Measurements from ENCODE around the gene CTPS1. TPM values are rescaled to one million over a fixed set of nuclear protein-coding genes. Genes with fewer than 3 reads are reported as not detected.
A peak's percentile ranks its signal among the peaks of the same experiment; 100 is the strongest.

CTPS1 gene
- total and polyA plus RNA-seq, 2 donors (not counting 1 experiment from before 2014, with no cell fraction given): 12.1 to 26.5 TPM

- Histone ChIP-seq H3K4me3 (replicated peaks in 1 of 4; ENCODE audit: control extremely low read depth in 1 of 4, insufficient read depth in 1 of 4, low read depth in 3 of 4, low read length in 4 of 4) (no peak overlapping the region), H3K27me3 (ENCODE audit: control insufficient read depth, insufficient read depth, low read length) (no peaks in the 10 kb centered on the region), H3K27ac (ENCODE audit: insufficient read depth, low read length) (no peak overlapping the region), H3K9ac (ENCODE audit: insufficient read depth, low read length) (no peak overlapping the region), H4K20me1 (ENCODE audit: control insufficient read depth, extremely low read depth, insufficient read depth, low read length) (no peaks in the 10 kb centered on the region), H3K9me3 (ENCODE audit: control insufficient read depth, insufficient read depth, low read depth, low read length) (no peaks in the 10 kb centered on the region), H3K79me2 (ENCODE audit: control insufficient read depth, insufficient read depth, low read length) (no peaks in the 10 kb centered on the region), H2AFZ (ENCODE audit: low read length) (peak overlapping the region; percentile 20), H3K4me2 (ENCODE audit: extremely low read depth, insufficient read depth, low read length) (no peak overlapping the region), H3K4me1 (ENCODE audit: control insufficient read depth, extremely low read depth, insufficient read depth, low read length) (peaks cover 4% of the 10 kb centered on the region), H3K36me3 (ENCODE audit: control insufficient read depth, insufficient read depth, low read length) (no peaks in the 10 kb centered on the region)
- DNase-seq (ENCODE audit: low read depth in 2 of 2): no peak
- TF ChIP-seq CTCF (conservative IDR thresholded peaks at IDR 0.05 in 1 of 2, IDR thresholded peaks at IDR 0.05 in 1 of 2; ENCODE audit: low read depth in 1 of 2, low read length in 2 of 2) (no peak), EZH2 (IDR thresholded peaks at IDR 0.05; ENCODE audit: low read length, missing control alignments) (no peak)
Measured at GRCh38 chr1:40965531-40965930, 14.0 kb upstream of the CTPS1 start.

- Histone ChIP-seq H3K27me3 (ENCODE audit: control insufficient read depth, insufficient read depth, low read length) (no peaks in the 10 kb centered on the region), H3K9me3 (ENCODE audit: control insufficient read depth, insufficient read depth, low read depth, low read length) (no peaks in the 10 kb centered on the region), H3K4me3 (replicated peaks in 1 of 4; ENCODE audit: control extremely low read depth in 1 of 4, insufficient read depth in 1 of 4, low read depth in 3 of 4, low read length in 4 of 4) (no peak overlapping the region), H3K27ac (ENCODE audit: insufficient read depth, low read length) (no peak overlapping the region), H2AFZ (ENCODE audit: low read length) (no peak overlapping the region), H3K9ac (ENCODE audit: insufficient read depth, low read length) (no peak overlapping the region), H3K4me2 (ENCODE audit: extremely low read depth, insufficient read depth, low read length) (no peak overlapping the region), H3K79me2 (ENCODE audit: control insufficient read depth, insufficient read depth, low read length) (no peaks in the 10 kb centered on the region), H3K4me1 (ENCODE audit: control insufficient read depth, extremely low read depth, insufficient read depth, low read length) (peaks cover 4% of the 10 kb centered on the region), H4K20me1 (ENCODE audit: control insufficient read depth, extremely low read depth, insufficient read depth, low read length) (no peaks in the 10 kb centered on the region), H3K36me3 (ENCODE audit: control insufficient read depth, insufficient read depth, low read length) (no peaks in the 10 kb centered on the region)
- DNase-seq (ENCODE audit: low read depth in 2 of 2): no peak
- no peak for TF ChIP-seq CTCF (conservative IDR thresholded peaks at IDR 0.05 in 1 of 2, IDR thresholded peaks at IDR 0.05 in 1 of 2; ENCODE audit: low read depth in 1 of 2, low read length in 2 of 2)
- TF ChIP-seq EZH2 (IDR thresholded peaks at IDR 0.05; ENCODE audit: low read length, missing control alignments): no peak
Measured at GRCh38 chr1:40966417-40966816, 13.1 kb upstream of the CTPS1 start.

GRCh38 chr1:40969445-40969844 lies 10.1 kb upstream of the CTPS1 start:
- H3K4me3 ChIP-seq (replicated peaks in 1 of 4; ENCODE audit: control extremely low read depth in 1 of 4, insufficient read depth in 1 of 4, low read depth in 3 of 4, low read length in 4 of 4): no peak overlapping the region
- no peaks in the 10 kb centered on the region for H3K79me2 ChIP-seq (ENCODE audit: control insufficient read depth, insufficient read depth, low read length)
- no peaks in the 10 kb centered on the region for H3K36me3 ChIP-seq (ENCODE audit: control insufficient read depth, insufficient read depth, low read length)
- no peak overlapping the region for H3K27ac ChIP-seq (ENCODE audit: insufficient read depth, low read length)
- TF ChIP-seq EZH2 (IDR thresholded peaks at IDR 0.05; ENCODE audit: low read length, missing control alignments): no peak
- no peak for TF ChIP-seq CTCF (conservative IDR thresholded peaks at IDR 0.05 in 1 of 2, IDR thresholded peaks at IDR 0.05 in 1 of 2; ENCODE audit: low read depth in 1 of 2, low read length in 2 of 2)
- no peak for DNase-seq (ENCODE audit: low read depth in 2 of 2)
- H4K20me1 ChIP-seq (ENCODE audit: control insufficient read depth, extremely low read depth, insufficient read depth, low read length): no peaks in the 10 kb centered on the region
- no peaks in the 10 kb centered on the region for H3K9me3 ChIP-seq (ENCODE audit: control insufficient read depth, insufficient read depth, low read depth, low read length)
- H3K27me3 ChIP-seq (ENCODE audit: control insufficient read depth, insufficient read depth, low read length): no peaks in the 10 kb centered on the region
- H3K9ac ChIP-seq (ENCODE audit: insufficient read depth, low read length): no peak overlapping the region
- no peak overlapping the region for H2AFZ ChIP-seq (ENCODE audit: low read length)
- peaks cover 4% of the 10 kb centered on the region for H3K4me1 ChIP-seq (ENCODE audit: control insufficient read depth, extremely low read depth, insufficient read depth, low read length)
- no peak overlapping the region for H3K4me2 ChIP-seq (ENCODE audit: extremely low read depth, insufficient read depth, low read length)

Measured in fibroblast of lung (primary cell).